Right atrium auricular region (tissue), 2 donors: ENCODE results near the gene MIOX. TPM values are rescaled to one million over a fixed set of nuclear protein-coding genes. Genes with fewer than 3 reads are reported as not detected.
"Not testable (repeated sequence)": the region's sequence is repeated elsewhere in the genome, so short reads cannot be mapped to it uniquely, and the experiment has no call there.

Experiments used
- DNase-seq: peaks from one replicate; pipeline ENCODE4 v3.0.0-alpha.2; 2019; ENCODE audit warnings: low spot score
- H3K27ac ChIP-seq, 2 donors: fragments of 200-600 bp; sonication (generic); 1 replicate in 1 of 2; 2 replicates in 1 of 2; pipeline ENCODE4 v1.5.1; 2016 to 2019
- H3K27me3 ChIP-seq, 2 donors: fragments of 200-600 bp; sonication (generic); one replicate each; pipeline versions ENCODE4 v1.5.1 to v1.6.0; 2017 to 2019
- H3K36me3 ChIP-seq: fragments of 200-600 bp; sonication (generic); one replicate; pipeline ENCODE4 v1.5.1; 2016
- H3K4me1 ChIP-seq, 2 donors: fragments of 200-600 bp; sonication (generic); one replicate each; pipeline versions ENCODE4 v1.5.1 to v1.6.0; 2017 to 2019
- H3K4me3 ChIP-seq, 2 donors: fragments of 200-600 bp; sonication (generic); 1 replicate in 1 of 2; 2 replicates in 1 of 2; pipeline ENCODE4 v1.5.1; 2017 to 2019; ENCODE audit warnings: mild to moderate bottlenecking in 1 of 2, moderate library complexity in 1 of 2
- H3K9me3 ChIP-seq, 2 donors: fragments of 200-600 bp; sonication (generic); one replicate each; pipeline ENCODE4 v1.5.1; 2019
- CTCF ChIP-seq, 2 donors: fragments of 200-600 bp; sonication (generic); IDR thresholded peaks; one replicate each; pipeline ENCODE4 v1.5.1; 2019; ENCODE audit warnings: antibody characterized with exemption in 2 of 2
- total RNA-seq, 2 donors: library from RNA; depleted of rRNA; stranded (reverse); fragments of >200 nt; gene quantifications; one replicate each; pipeline ENCODE4 v1.1.0, GENCODE V29; 2016

Gene MIOX
- total RNA-seq, 2 donors from 2014 or later, result not detected

- no peak for TF ChIP-seq CTCF (IDR thresholded peaks at IDR 0.05)
- Histone ChIP-seq H3K27me3 (peaks cover 0 to 7% of the 10 kb centered on the region in 2 donors), H3K4me3 (peak overlapping the region; percentile 47 to 67), H3K4me1 (peaks cover 0 to 49% of the 10 kb centered on the region in 2 donors), H3K9me3 (no peaks in the 10 kb centered on the region), H3K36me3 (no peaks in the 10 kb centered on the region), H3K27ac (peak overlapping the region; percentile 92 to 96)
- DNase-seq, result no peak
Measured at GRCh38 chr22:50531546-50531961, 44.9 kb downstream of the MIOX start.

GRCh38 chr22:50531962-50532674 lies 45.5 kb downstream of the MIOX start:
- H3K9me3 ChIP-seq, result no peaks in the 10 kb centered on the region
- DNase-seq, result peak; percentile 86
- peaks cover 0 to 7% of the 10 kb centered on the region in 2 donors for H3K27me3 ChIP-seq
- no peaks in the 10 kb centered on the region for H3K36me3 ChIP-seq
- H3K4me3 ChIP-seq, result peak overlapping the region; percentile 47 to 67
- peak overlapping the region; percentile 92 to 96 for H3K27ac ChIP-seq
- peaks cover 0 to 43% of the 10 kb centered on the region in 2 donors for H3K4me1 ChIP-seq
- no peak for TF ChIP-seq CTCF (IDR thresholded peaks at IDR 0.05)

DNA sequence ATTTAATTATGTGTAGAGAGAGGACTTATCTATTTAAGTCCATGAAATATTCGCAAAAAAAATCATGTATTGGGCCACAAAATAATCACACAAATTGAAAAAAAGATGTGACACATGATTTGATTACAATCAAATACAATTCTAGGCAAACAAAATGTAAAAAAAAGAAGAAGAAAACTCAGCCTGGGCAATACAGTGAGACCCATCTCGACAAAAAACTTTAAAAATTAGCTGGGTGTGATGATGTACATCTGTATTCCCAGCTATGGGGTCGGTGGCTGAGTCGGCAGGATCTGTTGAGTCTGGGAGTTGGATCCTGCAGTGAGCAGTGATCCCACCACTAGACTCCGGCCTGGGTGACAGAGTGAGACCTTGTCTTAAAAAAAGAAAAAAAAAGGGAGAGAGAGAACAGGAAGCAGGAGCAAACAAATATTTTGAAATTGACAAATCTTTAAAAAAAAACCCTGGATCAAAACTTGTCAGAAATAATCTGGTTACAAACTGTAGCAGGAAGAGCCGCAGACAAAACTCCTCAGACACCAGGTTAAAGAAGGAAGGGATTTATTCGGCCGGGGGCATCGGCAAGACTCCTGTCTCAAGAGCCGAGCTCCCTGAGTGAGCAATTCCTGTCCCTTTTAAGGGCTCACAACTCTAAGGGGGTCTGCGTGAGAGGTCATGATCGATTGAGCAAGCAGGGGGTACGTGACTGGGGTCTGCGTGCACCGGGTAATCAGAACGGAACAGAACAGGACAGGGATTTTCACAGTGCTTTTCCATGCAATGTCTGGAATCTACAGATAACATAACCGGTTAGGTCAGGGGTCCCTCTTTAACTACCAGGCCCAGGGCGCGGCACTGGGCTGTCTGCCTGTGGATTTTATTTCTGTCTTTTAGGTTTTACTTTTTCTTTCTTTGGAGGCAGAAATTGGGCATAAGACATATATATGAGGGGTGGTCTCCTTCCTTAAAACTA lies 46.5 kb downstream of the MIOX start:
- no peaks in the 10 kb centered on the region for H3K9me3 ChIP-seq
- H3K4me1 ChIP-seq, result peaks cover 0 to 40% of the 10 kb centered on the region in 2 donors
- no peak for DNase-seq
- TF ChIP-seq CTCF (IDR thresholded peaks at IDR 0.05), result no peak
- no peaks in the 10 kb centered on the region for H3K36me3 ChIP-seq
- peak overlapping the region; percentile 92 to 96 for H3K27ac ChIP-seq
- H3K4me3 ChIP-seq, result no peak overlapping the region
- H3K27me3 ChIP-seq, result peaks cover 0 to 7% of the 10 kb centered on the region in 2 donors

DNA sequence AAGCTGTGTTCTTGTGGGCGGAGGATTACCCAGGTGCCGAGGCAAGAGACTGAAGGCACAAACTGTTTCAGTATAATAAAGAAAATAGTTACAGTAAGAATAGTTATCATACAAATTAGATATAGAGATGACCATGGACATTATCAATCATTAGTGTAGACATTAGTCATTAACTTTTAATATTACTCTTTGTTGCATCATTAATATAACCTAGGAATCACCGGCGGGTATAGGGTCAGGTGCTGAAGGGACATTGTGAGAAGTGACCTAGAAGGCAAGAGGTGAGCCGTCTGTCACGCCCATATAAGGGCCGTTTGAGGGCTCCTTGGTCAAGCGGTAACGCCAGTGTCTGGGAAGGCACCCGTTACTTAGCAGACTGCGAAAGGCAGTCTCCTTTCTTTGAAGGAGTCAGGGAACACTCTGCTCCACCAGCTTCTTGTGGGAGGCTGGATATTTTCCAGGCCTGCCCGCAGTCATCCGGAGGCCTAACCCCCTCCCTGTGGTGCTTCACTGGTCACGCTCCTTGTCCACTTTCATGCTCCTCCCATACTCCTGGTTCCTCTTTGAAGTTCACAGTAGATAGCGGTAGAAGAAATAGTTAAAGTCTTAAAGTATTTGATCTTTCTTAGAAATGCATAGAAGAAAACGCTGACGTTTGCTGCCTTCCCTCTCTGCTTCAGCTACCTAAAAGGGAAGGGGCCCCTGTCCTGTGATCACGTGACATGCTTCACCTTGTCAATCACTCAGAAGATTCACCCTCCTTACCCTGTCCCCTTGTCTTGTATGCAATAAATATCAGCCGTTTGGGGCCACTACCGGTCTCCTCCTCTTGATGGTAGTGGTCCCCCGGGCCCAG lies 47.4 kb downstream of the MIOX start:
- H3K36me3 ChIP-seq, H3K4me3 ChIP-seq, DNase-seq, H3K9me3 ChIP-seq, H3K27me3 ChIP-seq: not testable (repeated sequence)
- H3K27ac ChIP-seq, result peak overlapping the region in 1 of 2 donors; percentile 10
- H3K4me1 ChIP-seq, result peaks cover 0 to 39% of the 10 kb centered on the region in 2 donors

DNA sequence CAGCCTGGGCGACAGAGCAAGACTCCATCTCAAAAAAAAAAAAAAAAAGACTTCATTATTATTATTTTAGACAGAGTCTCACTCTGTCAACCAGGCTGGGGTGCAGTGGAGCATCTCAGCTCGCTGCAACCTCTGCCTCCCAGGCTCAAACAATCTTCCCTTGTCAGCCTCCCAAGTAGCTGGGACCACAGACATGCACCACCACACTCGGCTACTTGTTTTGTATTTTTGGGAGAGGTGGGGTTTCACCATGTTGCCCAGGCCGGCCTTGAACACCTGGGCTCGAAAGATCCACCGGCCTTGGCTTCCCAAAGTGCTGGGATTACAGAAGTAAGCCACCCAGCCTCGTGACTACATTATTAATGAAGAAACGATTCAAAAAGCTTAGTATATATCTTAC lies 48.5 kb downstream of the MIOX start:
- no peak for TF ChIP-seq CTCF (IDR thresholded peaks at IDR 0.05)
- no peak for DNase-seq
- peaks cover 0 to 7% of the 10 kb centered on the region in 2 donors for H3K27me3 ChIP-seq
- H3K4me3 ChIP-seq, result no peak overlapping the region
- H3K9me3 ChIP-seq, result no peaks in the 10 kb centered on the region
- no peak overlapping the region for H3K27ac ChIP-seq
- H3K4me1 ChIP-seq, result peaks cover 0 to 35% of the 10 kb centered on the region in 2 donors
- H3K36me3 ChIP-seq, result no peaks in the 10 kb centered on the region
